ENCODE results near the gene TEKTIP1. TPM values are rescaled to one million over a fixed set of nuclear protein-coding genes. Genes with fewer than 3 reads are reported as not detected.

Gene TEKTIP1
- total and polyA plus RNA-seq, 9 of the 15 experiments (the other 6 are each of a cell fraction or from before 2014, with no cell fraction given), result 0.66 TPM; not detected in 8

- no peak for TF ChIP-seq ZNF398 (CRISPR knock-in tag; IDR thresholded peaks at IDR 0.05)
- TF ChIP-seq ZNF197 (CRISPR knock-in tag; IDR thresholded peaks at IDR 0.05; ENCODE audit: low read depth), result no peak
Observed at GRCh38 chr19:3539756-3540118, 763 bp downstream of the TEKTIP1 start (continued).

- Histone ChIP-seq H3K4me3 (no peak overlapping the region), H3K9me3 (replicated peaks; ENCODE audit: control insufficient read depth, insufficient read depth, low read depth, low read length) (no peaks in the 10 kb centered on the region), H2AFZ (ENCODE audit: low read depth, low read length) (no peak overlapping the region), H3K4me2 (ENCODE audit: insufficient read depth, low read length) (no peak overlapping the region), H3K9me1 (ENCODE audit: control insufficient read depth, insufficient read depth, low read length) (no peaks in the 10 kb centered on the region), H3K9ac (ENCODE audit: insufficient read depth in 1 of 2, low read depth in 2 of 2, low read length in 2 of 2) (peak overlapping the region in 1 of 2 experiments; percentile 45; a peak in 1 of 4 replicates), H4K20me1 (replicated peaks; ENCODE audit: control insufficient read depth, insufficient read depth, low read length) (peaks cover 5% of the 10 kb centered on the region; the same call in 1 of the 2 replicates), H3K27ac (ENCODE audit: extremely low read depth, low read depth, low read length) (no peak overlapping the region), H3K27me3 (ENCODE audit: control insufficient read depth in 2 of 2, insufficient read depth in 2 of 2, low read length in 2 of 2) (no peaks in the 10 kb centered on the region), H3K79me2 (ENCODE audit: control insufficient read depth, insufficient read depth, low read length) (no peaks in the 10 kb centered on the region), H3K36me3 (ENCODE audit: control insufficient read depth, insufficient read depth, low read length) (peaks cover 53% of the 10 kb centered on the region; the same call in 2 of the 3 replicates), H3K4me1 (replicated peaks in 1 of 2; ENCODE audit: control insufficient read depth in 2 of 2, insufficient read depth in 2 of 2, low read length in 2 of 2) (peaks cover 7 to 58% of the 10 kb centered on the region in 2 experiments; a peak in 3 of 5 replicates)
- POLR2A ChIA-PET, result interaction anchor here (0.6 to 0.7 kb wide), 2 partner anchors 13 to 64 kb away, joined by 3 read pairs; no protein-coding TSS in a partner anchor
- FAIRE-seq (no peak), ATAC-seq (no peak), DNase-seq (ENCODE audit: extremely low read depth in 1 of 4, low spot score in 3 of 4) (no peak)
- in situ Hi-C loops (cut with MboI), result no loop called here
- WGBS (ENCODE audit: insufficient coverage, low coverage, missing lambda C conversion rate), result 95% methylated on average over 25 of the region's 47 CpGs
- no TSS peak for BruUV-seq (replicated peaks)
- intact Hi-C loops (cut with micrococcal nuclease), result loop anchor here (10.0 kb wide), 1 partner anchor 61 kb away; the partner anchor contains the start of gene TBXA2R
- CTCF ChIA-PET (ENCODE audit: low intra/inter-chr PET ratio), result interaction anchor here (0.9 kb wide), 1 partner anchor 76 kb away, joined by 5 read pairs; no protein-coding TSS in a partner anchor
- no peak for TF ChIP-seq ZNF280B (CRISPR knock-in tag; IDR thresholded peaks at IDR 0.05)
- no peak for TF ChIP-seq CCAR2 (IDR thresholded peaks at IDR 0.05; ENCODE audit: low read depth, low read length)
- TF ChIP-seq POLR2G (IDR thresholded peaks at IDR 0.05; ENCODE audit: low read depth, low read length), result peak; percentile 64; the same call in 1 of the 2 replicates
- TF ChIP-seq KAT8 (IDR thresholded peaks at IDR 0.05; ENCODE audit: low read depth), result no peak
- no peak for TF ChIP-seq SLC30A9 (CRISPR knock-in tag; IDR thresholded peaks at IDR 0.05)
- 0 out of 2 replicates have a peak, but pooled peaks have one; percentile 5 for TF ChIP-seq POLR2AphosphoS2 (IDR thresholded peaks at IDR 0.05; ENCODE audit: low read length)
- peak; percentile 52 for TF ChIP-seq RBM22 (IDR thresholded peaks at IDR 0.05; ENCODE audit: low read depth, low read length, poor library complexity, severe bottlenecking)
- TF ChIP-seq POLR2A (conservative IDR thresholded peaks at IDR 0.05), result peak; percentile 19; the same call in 1 of the 2 replicates
- TF ChIP-seq ZNF253 (CRISPR knock-in tag; conservative IDR thresholded peaks at IDR 0.05), result no peak
- no peak for TF ChIP-seq ZNF586 (CRISPR knock-in tag; conservative IDR thresholded peaks at IDR 0.05)
- no peak for TF ChIP-seq GABPB1 (CRISPR knock-in tag; IDR thresholded peaks at IDR 0.05)
- peak; percentile 37; the same call in 1 of the 2 replicates for TF ChIP-seq RBFOX2 (IDR thresholded peaks at IDR 0.05; ENCODE audit: low read depth, low read length)
- TF ChIP-seq NR2C1 (IDR thresholded peaks at IDR 0.05), result no peak
- TF ChIP-seq NR2C1 (tag; IDR thresholded peaks at IDR 0.05), result no peak
- no peak for TF ChIP-seq ZNF408 (CRISPR knock-in tag; IDR thresholded peaks at IDR 0.05; ENCODE audit: low read depth)
- no peak for TF ChIP-seq ZNF644 (tag; IDR thresholded peaks at IDR 0.05; ENCODE audit: low read depth)
Observed at GRCh38 chr19:3543150-3544057, 4.4 kb downstream of the TEKTIP1 start.

All from K562 (cell line).